ENCODE results near the gene WASF3. TPM values are rescaled to one million over a fixed set of nuclear protein-coding genes. Genes with fewer than 3 reads are reported as not detected.

The WASF3 gene
- 1 to 10 TPM; 3.7 to 9.3 (median 6.4) TPM for total RNA-seq
- 1 to 10 TPM; 3.6 to 5.0 TPM for polyA plus RNA-seq

- no peak for TF ChIP-seq CTCF (IDR thresholded peaks at IDR 0.05)
- FAIRE-seq (no peak), DNase-seq (peak; percentile 95 to 98 (median 96)), ATAC-seq (peak; percentile 99 to 100 (median 99))
- Histone ChIP-seq H3K36me3 (no peaks in the 10 kb centered on the region), H3K4me1 (peaks cover 0 to 9% (median 7%) of the 10 kb centered on the region in 3 donors), H3K4me3 (peak within 1 kb of the TSS; percentile 38 to 93 (median 84)), H3K9me3 (no peaks in the 10 kb centered on the region), H3K27ac (peak within 1 kb of the TSS in 1 of 4 donors; percentile 22), H3K27me3 (no peaks in the 10 kb centered on the region)
- intact Hi-C loops (cut with DNase I): no loop called here
- 0 to 1% methylated on average over 45 to 94 of the region's 94 CpGs for WGBS, 2 donors
Measured at GRCh38 chr13:26557393-26558073, at the start of gene WASF3. Gene WASF3, plus strand, starts transcription at chr13:26557683. Its CDS starts 84,588 bp downstream, at chr13:26642271.

GRCh38 chr13:26508885-26509284 is 48.6 kb upstream of the WASF3 start:
- Histone ChIP-seq H3K4me1 (no peaks in the 10 kb centered on the region), H3K4me3 (no peak overlapping the region), H3K27ac (no peak overlapping the region), H3K27me3 (no peaks in the 10 kb centered on the region), H3K9me3 (no peaks in the 10 kb centered on the region), H3K36me3 (no peaks in the 10 kb centered on the region)
- no peak for TF ChIP-seq CTCF (IDR thresholded peaks at IDR 0.05)
- peak in 3 of 4 donors; percentile 25 to 53 (median 31) for ATAC-seq
- peak in 1 of 6 donors; percentile 27 for DNase-seq
- intact Hi-C loops (cut with DNase I): no loop called here
- FAIRE-seq: no peak
- WGBS, 2 donors: 90% methylated on average over 4 of the region's 4 CpGs

- intact Hi-C loops (cut with DNase I): no loop called here
- DNase-seq (no peak), FAIRE-seq (no peak), ATAC-seq (no peak)
- Histone ChIP-seq H3K27me3 (no peaks in the 10 kb centered on the region), H3K4me3 (no peak overlapping the region), H3K4me1 (no peaks in the 10 kb centered on the region), H3K27ac (no peak overlapping the region), H3K36me3 (no peaks in the 10 kb centered on the region), H3K9me3 (no peaks in the 10 kb centered on the region)
- 77 to 90% methylated on average over 10 of the region's 10 CpGs for WGBS, 2 donors
- no peak for TF ChIP-seq CTCF (IDR thresholded peaks at IDR 0.05)
Measured at GRCh38 chr13:26509491-26509890, 48.0 kb upstream of the WASF3 start.

- no peak for FAIRE-seq
- 49 to 50% methylated on average over 6 of the region's 6 CpGs for WGBS, 2 donors
Measured at GRCh38 chr13:26513931-26514330, 43.6 kb upstream of the WASF3 start.

More at GRCh38 chr13:26513931-26514330, 43.6 kb upstream of the WASF3 start:
- DNase-seq: no peak
- H3K27me3 ChIP-seq: no peaks in the 10 kb centered on the region
- TF ChIP-seq CTCF (IDR thresholded peaks at IDR 0.05): no peak
- no peaks in the 10 kb centered on the region for H3K9me3 ChIP-seq
- H3K4me1 ChIP-seq: no peaks in the 10 kb centered on the region
- intact Hi-C loops (cut with DNase I): no loop called here
- no peak overlapping the region for H3K4me3 ChIP-seq
- H3K27ac ChIP-seq: no peak overlapping the region
- ATAC-seq: no peak
- H3K36me3 ChIP-seq: no peaks in the 10 kb centered on the region

Measured in pancreas (tissue), 10 donors.